Testis (tissue), 3 donors: Measurements from ENCODE around the gene MRPL51. TPM values are rescaled to one million over a fixed set of nuclear protein-coding genes. Genes with fewer than 3 reads are reported as not detected.
A peak's percentile ranks its signal among the peaks of the same experiment; 100 is the strongest.

Experiments
- DNase-seq: peaks from one replicate; pipeline ENCODE4 v3.0.0-alpha.2; 2019
- H3K27ac ChIP-seq, 2 donors: fragments of 200-600 bp; sonication (generic); one replicate each; pipeline ENCODE4 v1.5.1; 2019
- H3K27me3 ChIP-seq: fragments of 200-600 bp; sonication (generic); one replicate; pipeline ENCODE4 v1.5.1; 2019
- H3K36me3 ChIP-seq: fragments of 200-600 bp; sonication (generic); one replicate; pipeline ENCODE4 v1.5.1; 2017; ENCODE audit warnings: low read depth; ENCODE audit errors: missing control alignments
- H3K4me1 ChIP-seq: fragments of 200-600 bp; sonication (generic); one replicate; pipeline ENCODE4 v1.5.1; 2019
- H3K4me3 ChIP-seq, 2 donors: fragments of 200-600 bp; sonication (generic); one replicate each; pipeline ENCODE4 v1.5.1; 2017 to 2019
- H3K9me3 ChIP-seq: fragments of 200-600 bp; sonication (generic); one replicate; pipeline ENCODE4 v1.5.1; 2017
- CTCF ChIP-seq, 3 experiments: fragments of 450-650 bp in 2 of 3; fragments of 200-600 bp in 1 of 3; sonication (generic) in 1 of 3; IDR thresholded peaks; one replicate each; pipeline ENCODE4 v1.5.1; 2016 to 2019; ENCODE audit warnings: antibody characterized with exemption in 3 of 3, mild to moderate bottlenecking in 2 of 3, moderate library complexity in 1 of 3
- POLR2A ChIP-seq: fragments of 450-650 bp; IDR thresholded peaks from one replicate; pipeline ENCODE4 v1.6.1; 2017; ENCODE audit warnings: antibody characterized with exemption, mild to moderate bottlenecking, moderate library complexity
- WGBS, 2 donors: methylation state at CpG; one replicate each; pipeline ENCODE4 v1.1.5; 2018; 5-methylcytosine and 5-hydroxymethylcytosine counted together
- intact Hi-C: fragments of 100-400 bp; cut with DNase I; formaldehyde crosslinking; loops from one replicate; pipeline ENCODE4 v1.15.1; 2023; ENCODE audit warnings: low total_unique reads
- polyA plus RNA-seq: library from polyadenylated mRNA; stranded (reverse); fragments of 350-450 nt; fragmentation: Illumina TruSeq; extraction: RNeasy Lipid Tissue Mini Kit (QIAGEN cat#74804); gene quantifications from one replicate; pipeline ENCODE4 v1.2.3, GENCODE V29; 2014; ENCODE audit warnings: low read depth, low replicate concordance; ENCODE audit not compliant: insufficient read depth
- total RNA-seq, 2 donors: library from RNA; depleted of rRNA; stranded (reverse); fragments of >200 nt; gene quantifications; one replicate each; pipeline ENCODE4 v1.2.3, GENCODE V29; 2016

The MRPL51 gene
- total and polyA plus RNA-seq, 3 donors from 2014 or later: 106 to 343 (median 135) TPM

- WGBS, 2 donors: 0 to 3% methylated on average over 11 of the region's 11 CpGs
- intact Hi-C loops: loop anchor here (10.0 kb wide), 1 partner anchor 116 kb away; no protein-coding TSS in a partner anchor
Observed at GRCh38 chr12:6450869-6451347, 42.2 kb downstream of the MRPL51 start.

GRCh38 chr12:6450091-6450868 is 42.8 kb downstream of the MRPL51 start:
- 53 to 59% methylated on average over 15 to 16 of the region's 16 CpGs for WGBS, 2 donors
- Histone ChIP-seq H3K27me3 (no peaks in the 10 kb centered on the region), H3K4me1 (peaks cover 22% of the 10 kb centered on the region), H3K9me3 (no peaks in the 10 kb centered on the region), H3K27ac (peak overlapping the region; percentile 94 to 97), H3K36me3 (no peaks in the 10 kb centered on the region), H3K4me3 (peak overlapping the region in 1 of 2 donors; percentile 77)
- intact Hi-C loops: loop anchor here (10.0 kb wide), 1 partner anchor 115 kb away; no protein-coding TSS in a partner anchor
- TF ChIP-seq POLR2A (no peak), CTCF (IDR thresholded peaks at IDR 0.05) (no peak)
- no peak for DNase-seq

More at GRCh38 chr12:6450869-6451347, 42.2 kb downstream of the MRPL51 start:
- peak overlapping the region; percentile 94 to 97 for H3K27ac ChIP-seq
- DNase-seq: peak; percentile 55
- peaks cover 22% of the 10 kb centered on the region for H3K4me1 ChIP-seq
- no peaks in the 10 kb centered on the region for H3K27me3 ChIP-seq
- peak overlapping the region; percentile 63 to 77 for H3K4me3 ChIP-seq
- H3K36me3 ChIP-seq: no peaks in the 10 kb centered on the region
- TF ChIP-seq CTCF (IDR thresholded peaks at IDR 0.05) (no peak), POLR2A (no peak)
- H3K9me3 ChIP-seq: no peaks in the 10 kb centered on the region

- Histone ChIP-seq H3K36me3 (no peaks in the 10 kb centered on the region), H3K9me3 (no peaks in the 10 kb centered on the region), H3K27ac (no peak within 1 kb of the TSS), H3K4me1 (peaks cover under 1% of the 10 kb centered on the region), H3K4me3 (no peak within 1 kb of the TSS), H3K27me3 (no peaks in the 10 kb centered on the region)
- intact Hi-C loops: no loop called here
- TF ChIP-seq CTCF (IDR thresholded peaks at IDR 0.05) (no peak), POLR2A (no peak)
- DNase-seq: no peak
- WGBS, 2 donors: 80 to 85% methylated on average over 16 of the region's 16 CpGs
Observed at GRCh38 chr12:6444704-6445688, 48.1 kb downstream of the MRPL51 start, which contains the start of gene CD27. Gene CD27 (plus strand): TSS chr12:6444955. CDS start chr12:6445096, 141 bp downstream.

GRCh38 chr12:6444031-6444430 is 49.0 kb downstream of the MRPL51 start:
- WGBS, 2 donors: 87 to 90% methylated on average over 4 of the region's 4 CpGs
- Histone ChIP-seq H3K9me3 (no peaks in the 10 kb centered on the region), H3K27me3 (no peaks in the 10 kb centered on the region), H3K4me3 (no peak overlapping the region), H3K36me3 (no peaks in the 10 kb centered on the region), H3K27ac (no peak overlapping the region), H3K4me1 (no peaks in the 10 kb centered on the region)
- no peak for DNase-seq
- intact Hi-C loops: no loop called here
- TF ChIP-seq POLR2A: no peak
- no peak for TF ChIP-seq CTCF (IDR thresholded peaks at IDR 0.05)
